Heart left ventricle (tissue), 13 donors: ENCODE data around the gene SCAANT1.

Source experiments
- POLR2A ChIP-seq, 2 donors: fragments of 450-650 bp; IDR thresholded peaks; one replicate each; pipeline ENCODE4 v1.6.1; 2017; ENCODE audit warnings: antibody characterized with exemption in 2 of 2, mild to moderate bottlenecking in 2 of 2, moderate library complexity in 2 of 2
- TF ChIP-seq, protein P1 (sequence below), 12 donors: fragments of 200-600 bp; sonication (generic) in 4 of 12; IDR thresholded peaks; one replicate each; pipeline versions ENCODE4 v1.5.0 to v1.8.0; 2018 to 2022; ENCODE audit warnings: antibody characterized with exemption in 12 of 12, mild to moderate bottlenecking in 5 of 12
- donor health status: ischemic (EF 13 %, LVEDD 7.1; RV severe dilation, severe dysfunction).
- donor health status: DM: no; HTN: yes; CAD: no.
- donor health status: DM: no; HTN: no; CAD: no.
- donor health status: ischemic (EF 25% LVEDD 6.9; RV normal size, moderate dysfunction).
- donor health status: ischemic (EF 25% LVEDD 5.7; RV mildly dilated, moderate dysfunction).
- donor health status: ischemic (EF 35%, LVEDD 5.7; RV mildly dilated, moderate dysfunction).
- donor health status: nonischemic (EF 11% LVEDD 7.7; RV severe dilation, severe dysfunction).
- donor health status: DM: yes; HTN: yes; CAD: no.
- donor health status: PGD.
- donor health status: ischemic (EF 29% LVEDD 5.4; RV normal size, mild dysfunction).
- donor health status: nonischemic (EF 23%, LVEDD 6.1; RV moderate dilation, normal function).

DNA sequence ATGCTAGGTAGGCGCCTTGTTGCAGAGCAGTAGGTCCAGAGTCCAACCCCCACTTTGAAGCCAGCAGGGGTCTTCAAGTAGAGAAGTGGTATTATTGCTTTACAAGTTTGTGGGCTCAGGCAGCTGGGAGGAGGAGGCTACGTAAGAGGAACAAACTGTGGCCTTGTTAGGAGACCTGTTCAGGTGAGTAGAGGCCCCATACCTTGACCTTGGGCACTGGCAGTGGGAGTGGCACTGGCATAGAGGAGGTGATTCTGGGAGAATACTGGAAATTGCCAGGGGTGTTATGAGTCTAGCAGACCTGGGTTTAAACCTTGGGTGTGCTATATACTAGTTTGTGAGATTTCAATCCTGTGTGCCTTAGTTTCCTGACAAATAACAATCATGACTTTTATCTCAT, 34.6 kb upstream of the SCAANT1 start:
- TF ChIP-seq, protein P1, sequence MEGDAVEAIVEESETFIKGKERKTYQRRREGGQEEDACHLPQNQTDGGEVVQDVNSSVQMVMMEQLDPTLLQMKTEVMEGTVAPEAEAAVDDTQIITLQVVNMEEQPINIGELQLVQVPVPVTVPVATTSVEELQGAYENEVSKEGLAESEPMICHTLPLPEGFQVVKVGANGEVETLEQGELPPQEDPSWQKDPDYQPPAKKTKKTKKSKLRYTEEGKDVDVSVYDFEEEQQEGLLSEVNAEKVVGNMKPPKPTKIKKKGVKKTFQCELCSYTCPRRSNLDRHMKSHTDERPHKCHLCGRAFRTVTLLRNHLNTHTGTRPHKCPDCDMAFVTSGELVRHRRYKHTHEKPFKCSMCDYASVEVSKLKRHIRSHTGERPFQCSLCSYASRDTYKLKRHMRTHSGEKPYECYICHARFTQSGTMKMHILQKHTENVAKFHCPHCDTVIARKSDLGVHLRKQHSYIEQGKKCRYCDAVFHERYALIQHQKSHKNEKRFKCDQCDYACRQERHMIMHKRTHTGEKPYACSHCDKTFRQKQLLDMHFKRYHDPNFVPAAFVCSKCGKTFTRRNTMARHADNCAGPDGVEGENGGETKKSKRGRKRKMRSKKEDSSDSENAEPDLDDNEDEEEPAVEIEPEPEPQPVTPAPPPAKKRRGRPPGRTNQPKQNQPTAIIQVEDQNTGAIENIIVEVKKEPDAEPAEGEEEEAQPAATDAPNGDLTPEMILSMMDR (IDR thresholded peaks at IDR 0.05): no peak
- no peak for TF ChIP-seq POLR2A (IDR thresholded peaks at IDR 0.05)
